Activated T-helper 2 cell treated with anti-CD3 and anti-CD28 coated beads, Interferon-gamma antibody, Interleukin-2, Interleukin-4, amounts not matched to agents 10 μg/mL and 5 μg/mL and 100 μg/mL, durations not matched to agents 14 hours and 24 hours and 36 hours (primary cell): ENCODE measurements around the gene TSPAN11. TPM values are rescaled to one million over a fixed set of nuclear protein-coding genes. Genes with fewer than 3 reads are reported as not detected.

Source experiments
- DNase-seq: peaks from one replicate; pipeline ENCODE4 v3.0.0; 2021; ENCODE audit warnings: low spot score
- H3K27ac Mint-ChIP-seq: one replicate; pipeline ENCODE4 v1.8.0; 2021; ENCODE audit warnings: mixed read lengths
- H3K27me3 Mint-ChIP-seq: one replicate; pipeline ENCODE4 v1.8.0; 2021; ENCODE audit warnings: low read depth, mixed read lengths
- H3K36me3 Mint-ChIP-seq: one replicate; pipeline ENCODE4 v1.8.0; 2021; ENCODE audit warnings: low read depth, mixed read lengths
- H3K4me1 Mint-ChIP-seq: one replicate; pipeline ENCODE4 v1.8.0; 2021; ENCODE audit warnings: low read depth, mixed read lengths
- H3K4me3 Mint-ChIP-seq: one replicate; pipeline ENCODE4 v1.8.0; 2021; ENCODE audit warnings: low read depth, mild to moderate bottlenecking, moderate library complexity, mixed read lengths
- H3K9me3 Mint-ChIP-seq: one replicate; pipeline ENCODE4 v1.8.0; 2021; ENCODE audit warnings: mixed read lengths
- intact Hi-C: fragments of 100-400 bp; cut with micrococcal nuclease; formaldehyde crosslinking; loops from one replicate; pipeline ENCODE4 v1.15.1; 2023
- total RNA-seq: library from RNA; stranded (reverse); gene quantifications from 2 replicates; pipeline ENCODE4 v1.2.3, GENCODE V29; 2022

Gene TSPAN11
- total RNA-seq, 1 donor from 2014 or later, result not detected

GRCh38 chr12:30969006-30969405 is 42.5 kb downstream of the TSPAN11 start:
- no peaks in the 10 kb centered on the region for H3K4me1 Mint-ChIP-seq
- no peaks in the 10 kb centered on the region for H3K27me3 Mint-ChIP-seq
- no peaks in the 10 kb centered on the region for H3K9me3 Mint-ChIP-seq
- no peak overlapping the region for H3K27ac Mint-ChIP-seq
- intact Hi-C loops, result no loop called here
- no peak for DNase-seq
- no peak overlapping the region for H3K4me3 Mint-ChIP-seq
- no peaks in the 10 kb centered on the region for H3K36me3 Mint-ChIP-seq

- intact Hi-C loops, result no loop called here
- no peak for DNase-seq
- no peaks in the 10 kb centered on the region for H3K36me3 Mint-ChIP-seq
- no peak overlapping the region for H3K4me3 Mint-ChIP-seq
- H3K4me1 Mint-ChIP-seq, result no peaks in the 10 kb centered on the region
- H3K27ac Mint-ChIP-seq, result no peak overlapping the region
- H3K9me3 Mint-ChIP-seq, result no peaks in the 10 kb centered on the region
- H3K27me3 Mint-ChIP-seq, result no peaks in the 10 kb centered on the region
These were observed 43.3 kb downstream of the TSPAN11 start for GRCh38 chr12:30969606-30970395.

GRCh38 chr12:30970559-30971197 is 44.1 kb downstream of the TSPAN11 start:
- intact Hi-C loops, result no loop called here
- DNase-seq, result no peak
- no peaks in the 10 kb centered on the region for H3K36me3 Mint-ChIP-seq
- H3K4me1 Mint-ChIP-seq, result no peaks in the 10 kb centered on the region
- no peak overlapping the region for H3K4me3 Mint-ChIP-seq
- no peaks in the 10 kb centered on the region for H3K9me3 Mint-ChIP-seq
- H3K27ac Mint-ChIP-seq, result no peak overlapping the region
- H3K27me3 Mint-ChIP-seq, result no peaks in the 10 kb centered on the region

- intact Hi-C loops, result no loop called here
- no peaks in the 10 kb centered on the region for H3K27me3 Mint-ChIP-seq
- H3K4me1 Mint-ChIP-seq, result no peaks in the 10 kb centered on the region
- no peaks in the 10 kb centered on the region for H3K36me3 Mint-ChIP-seq
- H3K4me3 Mint-ChIP-seq, result no peak overlapping the region
- no peaks in the 10 kb centered on the region for H3K9me3 Mint-ChIP-seq
- no peak overlapping the region for H3K27ac Mint-ChIP-seq
- no peak for DNase-seq
These were observed 45.5 kb downstream of the TSPAN11 start for GRCh38 chr12:30972035-30972434.

- DNase-seq, result no peak
- Mint-ChIP-seq H3K4me1 (no peaks in the 10 kb centered on the region), H3K27ac (no peak overlapping the region), H3K9me3 (no peaks in the 10 kb centered on the region), H3K27me3 (no peaks in the 10 kb centered on the region), H3K4me3 (no peak overlapping the region), H3K36me3 (no peaks in the 10 kb centered on the region)
- intact Hi-C loops, result no loop called here
These were observed 46.6 kb downstream of the TSPAN11 start for GRCh38 chr12:30973175-30973574.

GRCh38 chr12:30973830-30974229 is 47.3 kb downstream of the TSPAN11 start:
- Mint-ChIP-seq H3K36me3 (no peaks in the 10 kb centered on the region), H3K27ac (no peak overlapping the region), H3K27me3 (no peaks in the 10 kb centered on the region), H3K4me1 (no peaks in the 10 kb centered on the region), H3K4me3 (no peak overlapping the region), H3K9me3 (no peaks in the 10 kb centered on the region)
- intact Hi-C loops, result no loop called here
- no peak for DNase-seq

- Mint-ChIP-seq H3K27ac (no peak overlapping the region), H3K9me3 (no peaks in the 10 kb centered on the region), H3K4me1 (no peaks in the 10 kb centered on the region), H3K4me3 (no peak overlapping the region), H3K36me3 (no peaks in the 10 kb centered on the region), H3K27me3 (no peaks in the 10 kb centered on the region)
- DNase-seq, result no peak
- intact Hi-C loops, result no loop called here
These were observed 48.4 kb downstream of the TSPAN11 start for GRCh38 chr12:30974746-30975500.

- no peak overlapping the region for H3K4me3 Mint-ChIP-seq
- no peak for DNase-seq
- H3K27me3 Mint-ChIP-seq, result no peaks in the 10 kb centered on the region
- H3K36me3 Mint-ChIP-seq, result no peaks in the 10 kb centered on the region
- H3K27ac Mint-ChIP-seq, result no peak overlapping the region
- no peaks in the 10 kb centered on the region for H3K4me1 Mint-ChIP-seq
- no peaks in the 10 kb centered on the region for H3K9me3 Mint-ChIP-seq
- intact Hi-C loops, result no loop called here
These were observed 49.0 kb downstream of the TSPAN11 start for GRCh38 chr12:30975581-30975980.

GRCh38 chr12:30976206-30976605 is 49.7 kb downstream of the TSPAN11 start:
- Mint-ChIP-seq H3K4me1 (no peaks in the 10 kb centered on the region), H3K27ac (no peak overlapping the region), H3K9me3 (no peaks in the 10 kb centered on the region), H3K27me3 (no peaks in the 10 kb centered on the region), H3K4me3 (no peak overlapping the region), H3K36me3 (no peaks in the 10 kb centered on the region)
- no peak for DNase-seq
- intact Hi-C loops, result no loop called here

GRCh38 chr12:30977124-30977523 is 50.6 kb downstream of the TSPAN11 start:
- no peak for DNase-seq
- H3K9me3 Mint-ChIP-seq, result no peaks in the 10 kb centered on the region
- H3K36me3 Mint-ChIP-seq, result no peaks in the 10 kb centered on the region
- no peaks in the 10 kb centered on the region for H3K27me3 Mint-ChIP-seq
- H3K27ac Mint-ChIP-seq, result no peak overlapping the region
- intact Hi-C loops, result no loop called here
- H3K4me1 Mint-ChIP-seq, result no peaks in the 10 kb centered on the region
- H3K4me3 Mint-ChIP-seq, result no peak overlapping the region

GRCh38 chr12:30977537-30978349 is 51.2 kb downstream of the TSPAN11 start:
- Mint-ChIP-seq H3K4me3 (no peak overlapping the region), H3K27ac (no peak overlapping the region), H3K27me3 (no peaks in the 10 kb centered on the region), H3K36me3 (no peaks in the 10 kb centered on the region), H3K9me3 (no peaks in the 10 kb centered on the region), H3K4me1 (no peaks in the 10 kb centered on the region)
- intact Hi-C loops, result no loop called here
- DNase-seq, result no peak

GRCh38 chr12:30978639-30979038 is 52.1 kb downstream of the TSPAN11 start:
- H3K36me3 Mint-ChIP-seq, result no peaks in the 10 kb centered on the region
- no peak overlapping the region for H3K4me3 Mint-ChIP-seq
- H3K4me1 Mint-ChIP-seq, result no peaks in the 10 kb centered on the region
- H3K27ac Mint-ChIP-seq, result no peak overlapping the region
- DNase-seq, result no peak
- intact Hi-C loops, result no loop called here
- no peaks in the 10 kb centered on the region for H3K9me3 Mint-ChIP-seq
- no peaks in the 10 kb centered on the region for H3K27me3 Mint-ChIP-seq
